ENCODE results near the gene HSP90AB1.

The HSP90AB1 gene

DNA sequence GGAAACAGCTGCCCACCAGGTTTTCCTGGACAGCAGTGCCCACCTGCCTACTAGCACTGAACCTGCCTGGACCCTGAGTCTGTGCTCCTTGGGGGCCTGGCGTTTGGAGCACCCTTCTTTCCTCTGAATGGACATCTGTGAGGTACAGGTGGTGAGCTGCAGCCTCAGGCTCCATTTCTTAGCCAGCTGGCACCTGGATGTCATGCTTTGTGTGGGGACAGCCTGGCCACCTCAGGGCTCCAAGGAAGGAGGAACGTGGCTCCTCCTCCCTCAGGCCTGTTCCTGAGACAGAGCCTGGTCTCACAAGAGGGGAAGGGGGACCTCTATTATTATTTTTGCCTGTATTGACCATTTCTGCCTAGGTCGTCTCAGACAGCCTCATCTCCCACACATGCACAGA, 31.4 kb downstream of the HSP90AB1 start:
- Histone ChIP-seq H3K27me3 (ENCODE audit: insufficient read depth, poor library complexity, severe bottlenecking) (peaks cover 48% of the 10 kb centered on the region), H3K27ac (replicated peaks) (no peak overlapping the region), H3K4me3 (replicated peaks; ENCODE audit: insufficient read depth, low read length) (no peak overlapping the region)
- no peak for DNase-seq (ENCODE audit: low read depth in 1 of 2, low spot score in 1 of 2)
- TF ChIP-seq GABPA (IDR thresholded peaks at IDR 0.05; ENCODE audit: low read depth) (no peak), POLR2AphosphoS5 (IDR thresholded peaks at IDR 0.05; ENCODE audit: low read depth) (no peak), SPI1 (IDR thresholded peaks at IDR 0.05; ENCODE audit: borderline replicate concordance, low read depth) (no peak)
- TF ChIP-seq, protein P1, sequence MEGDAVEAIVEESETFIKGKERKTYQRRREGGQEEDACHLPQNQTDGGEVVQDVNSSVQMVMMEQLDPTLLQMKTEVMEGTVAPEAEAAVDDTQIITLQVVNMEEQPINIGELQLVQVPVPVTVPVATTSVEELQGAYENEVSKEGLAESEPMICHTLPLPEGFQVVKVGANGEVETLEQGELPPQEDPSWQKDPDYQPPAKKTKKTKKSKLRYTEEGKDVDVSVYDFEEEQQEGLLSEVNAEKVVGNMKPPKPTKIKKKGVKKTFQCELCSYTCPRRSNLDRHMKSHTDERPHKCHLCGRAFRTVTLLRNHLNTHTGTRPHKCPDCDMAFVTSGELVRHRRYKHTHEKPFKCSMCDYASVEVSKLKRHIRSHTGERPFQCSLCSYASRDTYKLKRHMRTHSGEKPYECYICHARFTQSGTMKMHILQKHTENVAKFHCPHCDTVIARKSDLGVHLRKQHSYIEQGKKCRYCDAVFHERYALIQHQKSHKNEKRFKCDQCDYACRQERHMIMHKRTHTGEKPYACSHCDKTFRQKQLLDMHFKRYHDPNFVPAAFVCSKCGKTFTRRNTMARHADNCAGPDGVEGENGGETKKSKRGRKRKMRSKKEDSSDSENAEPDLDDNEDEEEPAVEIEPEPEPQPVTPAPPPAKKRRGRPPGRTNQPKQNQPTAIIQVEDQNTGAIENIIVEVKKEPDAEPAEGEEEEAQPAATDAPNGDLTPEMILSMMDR (IDR thresholded peaks at IDR 0.05; ENCODE audit: insufficient read depth, low read length), result no peak
- TF ChIP-seq, protein P2, sequence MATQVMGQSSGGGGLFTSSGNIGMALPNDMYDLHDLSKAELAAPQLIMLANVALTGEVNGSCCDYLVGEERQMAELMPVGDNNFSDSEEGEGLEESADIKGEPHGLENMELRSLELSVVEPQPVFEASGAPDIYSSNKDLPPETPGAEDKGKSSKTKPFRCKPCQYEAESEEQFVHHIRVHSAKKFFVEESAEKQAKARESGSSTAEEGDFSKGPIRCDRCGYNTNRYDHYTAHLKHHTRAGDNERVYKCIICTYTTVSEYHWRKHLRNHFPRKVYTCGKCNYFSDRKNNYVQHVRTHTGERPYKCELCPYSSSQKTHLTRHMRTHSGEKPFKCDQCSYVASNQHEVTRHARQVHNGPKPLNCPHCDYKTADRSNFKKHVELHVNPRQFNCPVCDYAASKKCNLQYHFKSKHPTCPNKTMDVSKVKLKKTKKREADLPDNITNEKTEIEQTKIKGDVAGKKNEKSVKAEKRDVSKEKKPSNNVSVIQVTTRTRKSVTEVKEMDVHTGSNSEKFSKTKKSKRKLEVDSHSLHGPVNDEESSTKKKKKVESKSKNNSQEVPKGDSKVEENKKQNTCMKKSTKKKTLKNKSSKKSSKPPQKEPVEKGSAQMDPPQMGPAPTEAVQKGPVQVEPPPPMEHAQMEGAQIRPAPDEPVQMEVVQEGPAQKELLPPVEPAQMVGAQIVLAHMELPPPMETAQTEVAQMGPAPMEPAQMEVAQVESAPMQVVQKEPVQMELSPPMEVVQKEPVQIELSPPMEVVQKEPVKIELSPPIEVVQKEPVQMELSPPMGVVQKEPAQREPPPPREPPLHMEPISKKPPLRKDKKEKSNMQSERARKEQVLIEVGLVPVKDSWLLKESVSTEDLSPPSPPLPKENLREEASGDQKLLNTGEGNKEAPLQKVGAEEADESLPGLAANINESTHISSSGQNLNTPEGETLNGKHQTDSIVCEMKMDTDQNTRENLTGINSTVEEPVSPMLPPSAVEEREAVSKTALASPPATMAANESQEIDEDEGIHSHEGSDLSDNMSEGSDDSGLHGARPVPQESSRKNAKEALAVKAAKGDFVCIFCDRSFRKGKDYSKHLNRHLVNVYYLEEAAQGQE (IDR thresholded peaks at IDR 0.05; ENCODE audit: insufficient replicate concordance, low read depth), result no peak

DNA sequence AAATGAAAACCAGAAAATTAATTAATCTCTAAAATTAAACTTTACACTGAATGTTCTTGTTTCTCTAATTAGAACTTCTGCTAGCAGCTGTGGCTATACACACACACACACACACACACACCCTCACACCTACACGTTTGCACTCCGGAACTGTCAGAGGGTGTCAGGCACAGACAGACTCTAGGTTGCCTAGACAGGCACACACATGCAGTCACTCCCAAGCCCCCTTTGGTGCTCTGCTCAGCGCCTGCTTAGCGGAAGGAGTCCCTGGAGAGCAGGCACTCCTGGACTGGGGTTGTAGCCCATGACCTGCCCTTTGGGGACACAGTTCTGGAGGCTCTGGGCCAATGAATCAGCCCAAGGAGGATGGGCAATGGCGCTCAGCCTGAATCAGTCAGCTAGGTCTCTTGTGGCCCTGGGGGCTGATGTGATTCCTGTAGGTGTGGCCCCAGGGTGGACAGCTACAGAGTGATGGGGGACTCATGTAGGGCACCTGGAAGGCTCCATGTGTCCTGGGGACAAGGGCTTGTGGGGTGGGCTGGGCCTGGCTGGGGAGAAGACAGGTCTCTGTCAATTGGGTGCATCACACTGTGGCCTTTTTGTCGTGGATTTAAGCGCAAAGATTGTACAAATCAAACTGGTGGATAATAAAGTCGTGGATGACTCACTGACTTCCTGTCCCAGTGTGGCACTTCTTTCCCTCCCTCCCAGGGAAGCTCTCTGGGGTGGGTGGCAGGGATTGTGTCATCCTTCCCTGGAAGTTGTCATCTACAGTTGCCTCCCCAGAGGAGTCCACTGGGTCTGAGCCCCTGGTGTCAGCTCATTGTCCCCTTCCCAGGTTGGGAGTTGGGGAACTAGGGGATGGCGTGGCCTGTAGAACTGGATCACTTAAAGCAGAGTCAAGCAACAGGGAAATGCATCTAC, 32.1 kb downstream of the HSP90AB1 start:
- no peak for DNase-seq (ENCODE audit: low read depth in 1 of 2, low spot score in 1 of 2)
- H3K27me3 ChIP-seq (ENCODE audit: insufficient read depth, poor library complexity, severe bottlenecking), result peaks cover 45% of the 10 kb centered on the region
- H3K27ac ChIP-seq (replicated peaks), result no peak overlapping the region
- TF ChIP-seq SPI1 (IDR thresholded peaks at IDR 0.05; ENCODE audit: borderline replicate concordance, low read depth) (no peak), GABPA (IDR thresholded peaks at IDR 0.05; ENCODE audit: low read depth) (no peak)
- H3K4me3 ChIP-seq (replicated peaks; ENCODE audit: insufficient read depth, low read length), result no peak overlapping the region

DNA sequence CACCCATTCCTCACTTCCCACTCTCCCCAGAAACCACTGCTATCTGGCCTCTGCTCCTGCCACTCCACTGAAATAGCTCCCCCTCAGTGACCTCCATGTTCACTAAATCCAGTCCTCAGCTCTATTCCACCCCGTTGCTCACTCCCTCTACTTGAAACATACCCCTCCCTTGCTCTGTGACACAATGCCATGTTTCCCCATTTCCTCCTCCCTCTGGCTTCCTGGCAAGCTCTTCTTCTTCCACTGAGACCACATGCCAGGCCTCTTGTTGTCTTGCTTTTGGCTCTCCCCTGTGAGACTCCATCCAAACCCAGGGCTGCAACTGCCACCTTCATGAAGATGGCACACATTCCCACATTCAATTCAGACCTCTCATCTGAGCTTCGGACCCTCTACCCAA, 37.2 kb downstream of the HSP90AB1 start:
- Histone ChIP-seq H3K27ac (replicated peaks) (no peak overlapping the region), H3K4me3 (replicated peaks; ENCODE audit: insufficient read depth, low read length) (no peak overlapping the region), H3K27me3 (ENCODE audit: insufficient read depth, poor library complexity, severe bottlenecking) (peaks cover 16% of the 10 kb centered on the region)
- TF ChIP-seq, protein P1 (IDR thresholded peaks at IDR 0.05; ENCODE audit: insufficient read depth, low read length), result no peak
- TF ChIP-seq, protein P2 (IDR thresholded peaks at IDR 0.05; ENCODE audit: insufficient replicate concordance, low read depth), result peak; percentile 59
- DNase-seq (ENCODE audit: low read depth in 1 of 2, low spot score in 1 of 2), result peak in 1 of 2 experiments; percentile 77

DNA sequence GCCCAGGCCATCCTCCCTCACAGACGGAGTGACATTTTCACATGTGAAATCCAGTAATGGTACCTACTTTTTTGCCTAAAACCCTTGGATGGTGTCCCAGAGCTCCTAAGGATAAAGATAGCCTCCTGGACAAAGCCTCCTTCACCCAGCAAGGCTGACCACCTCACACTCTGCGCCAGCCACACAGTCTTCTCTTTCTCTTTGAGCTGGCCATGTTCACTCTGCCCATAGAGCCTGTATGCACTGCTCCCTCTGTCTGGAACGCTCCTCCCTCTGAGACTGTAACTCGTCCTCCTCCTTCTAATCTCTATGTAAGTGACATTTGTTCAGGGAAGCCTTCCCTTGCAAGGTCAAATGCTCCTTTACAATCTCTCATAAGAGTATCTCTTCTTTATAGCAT, 38.0 kb downstream of the HSP90AB1 start:
- TF ChIP-seq GABPA (IDR thresholded peaks at IDR 0.05; ENCODE audit: low read depth) (no peak), POLR2AphosphoS5 (IDR thresholded peaks at IDR 0.05; ENCODE audit: low read depth) (no peak), SPI1 (IDR thresholded peaks at IDR 0.05; ENCODE audit: borderline replicate concordance, low read depth) (no peak)
- TF ChIP-seq, protein P2 (IDR thresholded peaks at IDR 0.05; ENCODE audit: insufficient replicate concordance, low read depth), result no peak
- TF ChIP-seq, protein P1 (IDR thresholded peaks at IDR 0.05; ENCODE audit: insufficient read depth, low read length), result no peak
- no peak overlapping the region for H3K4me3 ChIP-seq (replicated peaks; ENCODE audit: insufficient read depth, low read length)
- DNase-seq (ENCODE audit: low read depth in 1 of 2, low spot score in 1 of 2), result no peak
- no peak overlapping the region for H3K27ac ChIP-seq (replicated peaks)
- H3K27me3 ChIP-seq (ENCODE audit: insufficient read depth, poor library complexity, severe bottlenecking), result peaks cover 14% of the 10 kb centered on the region
